Left ventricle myocardium inferior (tissue), 1 donor: ENCODE data around the gene FBN1. TPM values are rescaled to one million over a fixed set of nuclear protein-coding genes. Genes with fewer than 3 reads are reported as not detected.

ENCODE experiments used
- DNase-seq: peaks from one replicate; pipeline ENCODE4 v3.0.0-alpha.2; 2020
- H3K27ac ChIP-seq: fragments of 200-600 bp; replicated peaks from 2 replicates; pipeline ENCODE4 v1.8.0; 2021
- H3K27me3 ChIP-seq: fragments of 200-600 bp; 2 replicates; pipeline ENCODE4 v1.8.0; 2021; ENCODE audit warnings: low read depth
- H3K36me3 ChIP-seq: fragments of 200-600 bp; 2 replicates; pipeline ENCODE4 v1.8.0; 2021
- H3K4me1 ChIP-seq: fragments of 200-600 bp; 2 replicates; pipeline ENCODE4 v1.8.0; 2021
- H3K4me3 ChIP-seq: fragments of 200-600 bp; 2 replicates; pipeline ENCODE4 v1.8.0; 2021; ENCODE audit warnings: mild to moderate bottlenecking, moderate library complexity
- H3K9me3 ChIP-seq: fragments of 200-600 bp; replicated peaks from 2 replicates; pipeline ENCODE4 v1.8.0; 2021
- CTCF ChIP-seq: fragments of 200-600 bp; IDR thresholded peaks from 2 replicates; pipeline ENCODE4 v1.8.0; 2021; ENCODE audit warnings: antibody characterized with exemption, mild to moderate bottlenecking, borderline replicate concordance
- intact Hi-C: fragments of 100-400 bp; cut with micrococcal nuclease; formaldehyde crosslinking; loops from one replicate; pipeline ENCODE4 v1.11.0; 2022
- total RNA-seq: library from RNA; stranded (reverse); fragmentation: NEBNext Ultra II Directional; extraction: Animal tissue kit (Norgen Biotek cat#: 25700); gene quantifications from one replicate; pipeline ENCODE4 v1.2.1, GENCODE V29; 2021
- donor health status: DM: no; HTN: yes; CAD: no; lungs with severe emphysema.

Gene FBN1
- total RNA-seq, 1 donor from 2014 or later = 45.5 TPM

GRCh38 chr15:48516121-48516520 lies 129.4 kb downstream of the FBN1 start:
- intact Hi-C loops = no loop called here
- Histone ChIP-seq H3K9me3 (no peaks in the 10 kb centered on the region), H3K27ac (peak overlapping the region; percentile 44), H3K36me3 (peaks cover 54% of the 10 kb centered on the region), H3K27me3 (no peaks in the 10 kb centered on the region), H3K4me3 (no peak overlapping the region), H3K4me1 (no peaks in the 10 kb centered on the region)
- DNase-seq = no peak
- TF ChIP-seq CTCF = no peak

GRCh38 chr15:48515500-48515899 lies 130.0 kb downstream of the FBN1 start:
- TF ChIP-seq CTCF = no peak
- Histone ChIP-seq H3K27ac (peak overlapping the region; percentile 11), H3K36me3 (peaks cover 53% of the 10 kb centered on the region), H3K4me1 (no peaks in the 10 kb centered on the region), H3K4me3 (no peak overlapping the region), H3K9me3 (no peaks in the 10 kb centered on the region), H3K27me3 (no peaks in the 10 kb centered on the region)
- intact Hi-C loops = no loop called here
- no peak for DNase-seq

- H3K36me3 ChIP-seq = peaks cover 50% of the 10 kb centered on the region
- intact Hi-C loops = no loop called here
Observed at GRCh38 chr15:48514103-48514816, 131.2 kb downstream of the FBN1 start.

GRCh38 chr15:48510976-48511375 lies 134.5 kb downstream of the FBN1 start:
- Histone ChIP-seq H3K36me3 (peaks cover 50% of the 10 kb centered on the region), H3K27ac (peak overlapping the region; percentile 24), H3K4me1 (no peaks in the 10 kb centered on the region), H3K27me3 (no peaks in the 10 kb centered on the region), H3K4me3 (no peak overlapping the region), H3K9me3 (no peaks in the 10 kb centered on the region)
- TF ChIP-seq CTCF = no peak
- intact Hi-C loops = no loop called here
- DNase-seq = no peak

More at GRCh38 chr15:48514103-48514816, 131.2 kb downstream of the FBN1 start:
- DNase-seq = no peak
- Histone ChIP-seq H3K4me3 (no peak overlapping the region), H3K27ac (no peak overlapping the region), H3K27me3 (no peaks in the 10 kb centered on the region), H3K4me1 (no peaks in the 10 kb centered on the region), H3K9me3 (no peaks in the 10 kb centered on the region)
- no peak for TF ChIP-seq CTCF

GRCh38 chr15:48507416-48508065 lies 138.0 kb downstream of the FBN1 start:
- Histone ChIP-seq H3K36me3 (peaks cover 33% of the 10 kb centered on the region), H3K4me1 (no peaks in the 10 kb centered on the region), H3K4me3 (no peak overlapping the region), H3K27ac (no peak overlapping the region), H3K27me3 (no peaks in the 10 kb centered on the region), H3K9me3 (no peaks in the 10 kb centered on the region)
- TF ChIP-seq CTCF = peak; percentile 69
- intact Hi-C loops = no loop called here
- no peak for DNase-seq
